HEK293 (cell line): Measurements from ENCODE around the gene PLA2G4B.

Experiments
- CTCF ChIA-PET: fragments of 350-600 bp; formaldehyde crosslinking; extraction: SDS; loops from one replicate; lab custom pipeline; 2021; ENCODE audit warnings: antibody characterized with exemption; lab: Yijun Ruan, JAX
- POLR2A ChIA-PET: fragments of 300-600 bp; formaldehyde crosslinking; extraction: SDS; loops from one replicate; lab custom pipeline; 2020; ENCODE audit warnings: antibody characterized with exemption, inconsistent platforms; lab: Yijun Ruan, JAX
- H3K27ac ChIP-seq: fragments of 200-500 bp; sonication (Bioruptor generic); 2 replicates; pipeline ENCODE4 v1.5.1; 2014; ENCODE audit warnings: low read depth, low read length, control low read depth, inconsistent platforms; ENCODE audit errors: extremely low read depth
- H3K36me3 ChIP-seq, 2 experiments: fragments of 200-500 bp in 1 of 2; sonication (Bioruptor generic) in 1 of 2; 1 replicate in 1 of 2; 2 replicates in 1 of 2; pipeline ENCODE4 v1.5.1; 2014 to 2017; ENCODE audit warnings: inconsistent platforms in 2 of 2, low read length in 2 of 2; ENCODE audit not compliant: control insufficient read depth in 2 of 2, insufficient read depth in 1 of 2
- H3K4me1 ChIP-seq: fragments of 200-500 bp; sonication (Bioruptor generic); 2 replicates; pipeline ENCODE4 v1.5.1; 2014; ENCODE audit warnings: mild to moderate bottlenecking, low read length, inconsistent platforms; ENCODE audit not compliant: control insufficient read depth, insufficient read depth
- H3K4me3 ChIP-seq: 2 replicates; pipeline ENCODE4 v1.5.1; 2011; ENCODE audit warnings: low read depth, mild to moderate bottlenecking, control low read depth, low read length, moderate library complexity
- H3K9me3 ChIP-seq: fragments of 200-500 bp; sonication (Bioruptor generic); 2 replicates; pipeline ENCODE4 v1.5.1; 2014; ENCODE audit warnings: low read depth, low read length, inconsistent platforms; ENCODE audit not compliant: control insufficient read depth, insufficient read depth
- HOXA7 ChIP-seq: sonication (generic); formaldehyde crosslinking; IDR thresholded peaks from 2 replicates; pipeline ENCODE4 v1.8.1; 2022; ENCODE audit warnings: missing genetic modification reagents, borderline replicate concordance
- KLF8 ChIP-seq: fragments of 450-650 bp; formaldehyde crosslinking; IDR thresholded peaks from 2 replicates; pipeline ENCODE4 v1.5.1; 2016; ENCODE audit warnings: missing biosample characterization, missing genetic modification characterization
- KLF9 ChIP-seq: fragments of 450-650 bp; formaldehyde crosslinking; IDR thresholded peaks from 2 replicates; pipeline ENCODE4 v1.5.1; 2016; ENCODE audit warnings: missing biosample characterization, missing genetic modification characterization, low read depth
- MEIS1 ChIP-seq: sonication (generic); formaldehyde crosslinking; IDR thresholded peaks from 2 replicates; pipeline ENCODE4 v1.8.1; 2022; ENCODE audit warnings: missing genetic modification reagents, mild to moderate bottlenecking, borderline replicate concordance
- OSR2 ChIP-seq: fragments of 450-650 bp; formaldehyde crosslinking; IDR thresholded peaks from 2 replicates; pipeline ENCODE4 v1.5.1; 2016; ENCODE audit warnings: missing biosample characterization, missing genetic modification characterization
- TCF7L2 ChIP-seq: IDR thresholded peaks from 2 replicates; pipeline ENCODE4 v1.6.1; 2011; ENCODE audit warnings: low read depth, mild to moderate bottlenecking, inconsistent platforms, low read length, moderate library complexity, borderline replicate concordance
- TRIM28 ChIP-seq: IDR thresholded peaks from 2 replicates; pipeline ENCODE4 v1.6.1; 2011; ENCODE audit warnings: low read length, control low read depth, borderline replicate concordance
- YY1 ChIP-seq: fragments of 450-650 bp; formaldehyde crosslinking; IDR thresholded peaks from 2 replicates; pipeline ENCODE4 v1.5.1; 2018; ENCODE audit warnings: missing biosample characterization, missing genetic modification characterization
- ZBTB1 ChIP-seq: fragments of 450-650 bp; formaldehyde crosslinking; IDR thresholded peaks from 2 replicates; pipeline ENCODE4 v1.5.1; 2016; ENCODE audit warnings: missing biosample characterization, missing genetic modification characterization
- ZBTB20 ChIP-seq: fragments of 450-650 bp; formaldehyde crosslinking; IDR thresholded peaks from 2 replicates; pipeline ENCODE4 v1.5.1; 2016; ENCODE audit warnings: missing biosample characterization, missing genetic modification characterization
- ZFP69B ChIP-seq: fragments of 450-650 bp; formaldehyde crosslinking; IDR thresholded peaks from 2 replicates; pipeline ENCODE4 v1.5.1; 2016; ENCODE audit warnings: missing biosample characterization, missing genetic modification characterization
- ZNF10 ChIP-seq: fragments of 450-650 bp; formaldehyde crosslinking; IDR thresholded peaks from 2 replicates; pipeline ENCODE4 v1.5.1; 2017; ENCODE audit warnings: missing biosample characterization, missing genetic modification characterization
- ZNF211 ChIP-seq: fragments of 450-650 bp; formaldehyde crosslinking; IDR thresholded peaks from 2 replicates; pipeline ENCODE4 v1.5.1; 2016; ENCODE audit warnings: low read depth, missing biosample characterization, missing genetic modification characterization
- ZNF335 ChIP-seq: fragments of 450-650 bp; formaldehyde crosslinking; conservative IDR thresholded peaks from 2 replicates; pipeline ENCODE4 v1.5.1; 2016; ENCODE audit warnings: missing biosample characterization, missing genetic modification characterization
- ZNF350 ChIP-seq: fragments of 450-650 bp; formaldehyde crosslinking; IDR thresholded peaks from 2 replicates; pipeline ENCODE4 v1.5.0; 2017; ENCODE audit warnings: missing biosample characterization, mild to moderate bottlenecking, missing genetic modification characterization
- ZNF473 ChIP-seq: fragments of 450-650 bp; formaldehyde crosslinking; IDR thresholded peaks from 2 replicates; pipeline ENCODE4 v1.5.1; 2017; ENCODE audit warnings: missing biosample characterization, missing genetic modification characterization
- ZNF48 ChIP-seq: fragments of 450-650 bp; formaldehyde crosslinking; IDR thresholded peaks from 2 replicates; pipeline ENCODE4 v1.5.1; 2016; ENCODE audit warnings: missing biosample characterization, missing genetic modification characterization
- ZNF510 ChIP-seq: fragments of 450-650 bp; formaldehyde crosslinking; IDR thresholded peaks from 2 replicates; pipeline ENCODE4 v1.5.1; 2018; ENCODE audit warnings: mild to moderate bottlenecking, missing genetic modification characterization, missing biosample characterization; ENCODE audit not compliant: insufficient replicate concordance
- ZNF561 ChIP-seq: fragments of 450-650 bp; IDR thresholded peaks from 2 replicates; pipeline ENCODE4 v1.5.1; 2018; ENCODE audit warnings: missing biosample characterization, missing genetic modification characterization, borderline replicate concordance
- ZNF571 ChIP-seq: fragments of 450-650 bp; formaldehyde crosslinking; IDR thresholded peaks from 2 replicates; pipeline ENCODE4 v1.5.0; 2017; ENCODE audit warnings: missing biosample characterization, missing genetic modification characterization
- ZNF600 ChIP-seq: fragments of 450-650 bp; formaldehyde crosslinking; IDR thresholded peaks from 2 replicates; pipeline ENCODE4 v1.5.1; 2016; ENCODE audit warnings: missing biosample characterization, missing genetic modification characterization
- ZNF791 ChIP-seq: fragments of 450-650 bp; formaldehyde crosslinking; IDR thresholded peaks from 2 replicates; pipeline ENCODE4 v1.5.1; 2016; ENCODE audit warnings: missing biosample characterization, missing genetic modification characterization
- ZNF830 ChIP-seq: fragments of 450-650 bp; IDR thresholded peaks from 2 replicates; pipeline ENCODE4 v1.5.0; 2018; ENCODE audit warnings: missing biosample characterization, missing genetic modification characterization, low read depth, mild to moderate bottlenecking, moderate library complexity
- ZSCAN18 ChIP-seq: fragments of 450-650 bp; formaldehyde crosslinking; IDR thresholded peaks from 2 replicates; pipeline ENCODE4 v1.5.1; 2016; ENCODE audit warnings: missing biosample characterization, missing genetic modification characterization
- TF ChIP-seq, protein P1 (sequence below): sonication (generic); formaldehyde crosslinking; IDR thresholded peaks from 2 replicates; pipeline ENCODE4 v1.8.1; 2022; ENCODE audit warnings: mild to moderate bottlenecking, moderate library complexity, missing genetic modification reagents

PLA2G4B gene

DNA sequence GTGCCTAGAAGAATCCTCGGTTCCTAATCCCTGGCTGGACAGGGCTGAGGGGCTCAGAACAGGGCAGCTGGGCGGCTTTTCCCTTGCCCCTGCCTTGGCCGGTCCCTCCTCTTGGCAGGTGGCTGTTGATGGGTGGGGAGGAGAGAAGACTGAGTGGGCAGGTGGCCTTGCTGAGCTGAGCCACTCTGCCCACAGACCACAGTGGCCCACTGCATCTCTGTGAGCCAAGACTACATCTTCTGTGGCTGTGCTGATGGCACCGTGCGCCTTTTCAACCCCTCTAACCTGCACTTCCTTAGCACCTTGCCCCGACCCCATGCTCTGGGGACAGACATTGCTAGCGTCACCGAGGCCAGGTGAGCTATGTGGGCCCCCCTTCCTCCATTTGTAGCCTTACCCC is 25.2 kb upstream of the PLA2G4B start:
- ChIA-PET CTCF (interaction anchor here (0.6 to 6.5 kb wide), 5 partner anchors 33 to 347 kb away, joined by 5 to 100 read pairs (median 17); partner anchors contain the start of gene MAPKBP1), POLR2A (no interaction called here)
- TF ChIP-seq ZNF350 (tag by site-specific recombination) = no peak
- no peak for TF ChIP-seq ZNF48 (tag by site-specific recombination)
- no peak for TF ChIP-seq TRIM28
- TF ChIP-seq YY1 (tag by site-specific recombination) = no peak
- H3K4me1 ChIP-seq = no peaks in the 10 kb centered on the region
- H3K36me3 ChIP-seq = peaks cover 0 to 32% of the 10 kb centered on the region in 2 experiments; a peak in 1 of 3 replicates
- H3K27ac ChIP-seq = no peak overlapping the region
- no peak overlapping the region for H3K4me3 ChIP-seq
- H3K9me3 ChIP-seq = no peaks in the 10 kb centered on the region

- H3K4me1 ChIP-seq = no peaks in the 10 kb centered on the region
- POLR2A ChIA-PET = no interaction called here
- CTCF ChIA-PET = interaction anchor here (0.6 to 6.5 kb wide), 2 partner anchors 22 to 40 kb away, joined by 3 to 100 read pairs; partner anchors contain the start of gene MAPKBP1
- H3K4me3 ChIP-seq = no peak overlapping the region
- no peak for TF ChIP-seq ZBTB1 (tag by site-specific recombination)
- TF ChIP-seq HOXA7 = no peak
- TF ChIP-seq ZNF561 (tag by site-specific recombination) = no peak
- TF ChIP-seq ZNF830 = no peak
- TF ChIP-seq, all 188 proteins: peak for 0
- Histone ChIP-seq H3K36me3 (peaks cover 0 to 39% of the 10 kb centered on the region in 2 experiments; a peak in 1 of 3 replicates), H3K9me3 (no peaks in the 10 kb centered on the region), H3K27ac (no peak overlapping the region)
Observed at GRCh38 chr15:41814534-41814933, 24.1 kb upstream of the PLA2G4B start.

- Histone ChIP-seq H3K36me3 (peaks cover 0 to 52% of the 10 kb centered on the region in 2 experiments; a peak in 1 of 3 replicates), H3K27ac (no peak overlapping the region), H3K4me3 (no peak overlapping the region), H3K9me3 (no peaks in the 10 kb centered on the region), H3K4me1 (no peaks in the 10 kb centered on the region)
- CTCF ChIA-PET = interaction anchor here (0.5 to 0.7 kb wide), 2 partner anchors 8 to 32 kb away, joined by 3 read pairs; no protein-coding TSS in a partner anchor
- TF ChIP-seq ZSCAN18 (tag by site-specific recombination) = no peak
- no peak for TF ChIP-seq TCF7L2
- TF ChIP-seq ZNF335 = no peak
- no peak for TF ChIP-seq ZNF571
- TF ChIP-seq ZNF791 (tag by site-specific recombination) = no peak
- TF ChIP-seq MEIS1 = no peak
- TF ChIP-seq ZFP69B (tag by site-specific recombination) = no peak
- TF ChIP-seq ZNF473 (tag by site-specific recombination) = no peak
- no peak for TF ChIP-seq ZNF10 (tag by site-specific recombination)
- no peak for TF ChIP-seq OSR2 (tag by site-specific recombination)
- no peak for TF ChIP-seq ZNF600 (tag by site-specific recombination)
- TF ChIP-seq ZBTB20 (tag by site-specific recombination) = no peak
- no peak for TF ChIP-seq ZNF211
- TF ChIP-seq ZNF510 (tag by site-specific recombination) = no peak
- no peak for TF ChIP-seq KLF9 (tag by site-specific recombination)
- TF ChIP-seq, protein P1, sequence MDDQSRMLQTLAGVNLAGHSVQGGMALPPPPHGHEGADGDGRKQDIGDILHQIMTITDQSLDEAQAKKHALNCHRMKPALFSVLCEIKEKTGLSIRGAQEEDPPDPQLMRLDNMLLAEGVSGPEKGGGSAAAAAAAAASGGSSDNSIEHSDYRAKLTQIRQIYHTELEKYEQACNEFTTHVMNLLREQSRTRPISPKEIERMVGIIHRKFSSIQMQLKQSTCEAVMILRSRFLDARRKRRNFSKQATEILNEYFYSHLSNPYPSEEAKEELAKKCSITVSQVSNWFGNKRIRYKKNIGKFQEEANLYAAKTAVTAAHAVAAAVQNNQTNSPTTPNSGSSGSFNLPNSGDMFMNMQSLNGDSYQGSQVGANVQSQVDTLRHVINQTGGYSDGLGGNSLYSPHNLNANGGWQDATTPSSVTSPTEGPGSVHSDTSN (CRISPR knock-in tag) = no peak
- TF ChIP-seq KLF8 (tag by site-specific recombination) = no peak
- POLR2A ChIA-PET = no interaction called here
Observed at GRCh38 chr15:41816788-41817187, 21.9 kb upstream of the PLA2G4B start.
